Heart left ventricle (tissue), 16 donors: ENCODE results near the gene LRIT3. TPM values are rescaled to one million over a fixed set of nuclear protein-coding genes. Genes with fewer than 3 reads are reported as not detected.

ENCODE experiments used
- ATAC-seq, 4 donors: fragments of 200-7000 bp; cut with Tn5 transposase; one replicate each; pipeline ENCODE4 v1.9.1; 2020 to 2022; ENCODE audit warnings: moderate library complexity in 4 of 4, mild to moderate bottlenecking in 3 of 4, moderate number of reproducible peaks in 1 of 4
- DNase-seq, 5 donors: peaks; one replicate each; pipeline ENCODE4 v3.0.0-alpha.2; 2020
- H3K27ac ChIP-seq, 12 donors: fragments of 200-600 bp; sonication (generic) in 4 of 12; one replicate each; pipeline versions ENCODE4 v1.5.0 to v1.8.0; 2016 to 2022; ENCODE audit warnings: mild to moderate bottlenecking in 2 of 12
- H3K27me3 ChIP-seq, 9 donors: fragments of 200-600 bp; sonication (generic) in 2 of 9; one replicate each; pipeline versions ENCODE4 v1.5.1 to v1.8.0; 2016 to 2022; ENCODE audit warnings: mild to moderate bottlenecking in 3 of 9
- H3K36me3 ChIP-seq, 9 donors: fragments of 200-600 bp; sonication (generic) in 2 of 9; one replicate each; pipeline versions ENCODE4 v1.5.0 to v1.8.0; 2018 to 2022; ENCODE audit warnings: mild to moderate bottlenecking in 2 of 9
- H3K4me1 ChIP-seq, 12 donors: fragments of 200-600 bp; sonication (generic) in 4 of 12; one replicate each; pipeline versions ENCODE4 v1.5.0 to v1.8.0; 2016 to 2022; ENCODE audit warnings: mild to moderate bottlenecking in 3 of 12
- H3K4me3 ChIP-seq, 12 donors: fragments of 200-600 bp; sonication (generic) in 4 of 12; one replicate each; pipeline versions ENCODE4 v1.5.0 to v1.8.0; 2017 to 2022; ENCODE audit warnings: mild to moderate bottlenecking in 9 of 12, moderate library complexity in 4 of 12
- H3K9me3 ChIP-seq, 12 donors: fragments of 200-600 bp; sonication (generic) in 4 of 12; one replicate each; pipeline versions ENCODE4 v1.5.0 to v1.8.0; 2016 to 2022; ENCODE audit warnings: mild to moderate bottlenecking in 1 of 12
- CTCF ChIP-seq, 12 donors: fragments of 200-600 bp; sonication (generic) in 4 of 12; IDR thresholded peaks; one replicate each; pipeline versions ENCODE4 v1.5.0 to v1.8.0; 2018 to 2022; ENCODE audit warnings: antibody characterized with exemption in 12 of 12, mild to moderate bottlenecking in 5 of 12
- POLR2A ChIP-seq, 2 donors: fragments of 450-650 bp; IDR thresholded peaks; one replicate each; pipeline ENCODE4 v1.6.1; 2017; ENCODE audit warnings: antibody characterized with exemption in 2 of 2, mild to moderate bottlenecking in 2 of 2, moderate library complexity in 2 of 2
- WGBS, 4 donors: extraction: QIAGEN DNeasy Blood & Tissue Kit in 2 of 4; methylation state at CpG; one replicate each; pipeline versions ENCODE4 v1.1.5 to v1.1.7; 2013 to 2018; 5-methylcytosine and 5-hydroxymethylcytosine counted together
- intact Hi-C, 10 donors: fragments of 100-400 bp; cut with DNase I; formaldehyde crosslinking; loops; one replicate each; pipeline versions ENCODE4 v1.11.1 to v1.14.2; 2022
- polyA plus RNA-seq, 2 donors: library from polyadenylated mRNA; stranded (reverse); fragments of 200-250 nt; gene quantifications; one replicate each; pipeline ENCODE4 v1.2.3, GENCODE V29; 2013
- total RNA-seq, 9 donors: library from RNA; depleted of rRNA in 2 of 9; stranded (reverse); fragments of >200 nt in 2 of 9; fragmentation: NEBNext Ultra II Directional in 3 of 9; extraction: Animal tissue kit (Norgen Biotek cat#: 25700) in 3 of 9; gene quantifications; one replicate each; pipeline versions ENCODE4 v1.1.0 to v1.2.4, GENCODE V29; 2016 to 2023
- donor health status: ischemic (EF 13 %, LVEDD 7.1; RV severe dilation, severe dysfunction).
- donor health status: healthy with polysubstance abuse.
- donor health status: DM: no; HTN: yes; CAD: no.
- donor health status: DM: no; HTN: no; CAD: no.
- donor health status: ischemic (EF 25% LVEDD 6.9; RV normal size, moderate dysfunction).
- donor health status: ischemic (EF 25% LVEDD 5.7; RV mildly dilated, moderate dysfunction).
- donor health status: healthy.
- donor health status: DM: yes; HTN: yes; CAD: no.
- donor health status: ischemic (EF 35%, LVEDD 5.7; RV mildly dilated, moderate dysfunction).
- donor health status: nonischemic (EF 11% LVEDD 7.7; RV severe dilation, severe dysfunction).
- donor health status: DM: yes; HTN: yes; CAD: no.
- donor health status: PGD.
- donor health status: ischemic (EF 29% LVEDD 5.4; RV normal size, mild dysfunction).
- donor health status: nonischemic (EF 23%, LVEDD 6.1; RV moderate dilation, normal function).

LRIT3 gene
- total and polyA plus RNA-seq, 11 donors = 0.08 TPM; not detected in 10

GRCh38 chr4:109876634-109877265 lies 28.8 kb downstream of the LRIT3 start:
- Histone ChIP-seq H3K4me1 (no peaks in the 10 kb centered on the region), H3K27ac (no peak overlapping the region), H3K36me3 (no peaks in the 10 kb centered on the region), H3K4me3 (no peak overlapping the region), H3K27me3 (no peaks in the 10 kb centered on the region), H3K9me3 (no peaks in the 10 kb centered on the region)
- no peak for DNase-seq
- WGBS, 4 donors = 93 to 97% (median 96%) methylated on average over 2 of the region's 2 CpGs
- no peak for ATAC-seq
- TF ChIP-seq CTCF (IDR thresholded peaks at IDR 0.05) (no peak), POLR2A (IDR thresholded peaks at IDR 0.05) (no peak)
- intact Hi-C loops = no loop called here

GRCh38 chr4:109877400-109877799 lies 29.5 kb downstream of the LRIT3 start:
- no peaks in the 10 kb centered on the region for H3K27me3 ChIP-seq
- H3K9me3 ChIP-seq = no peaks in the 10 kb centered on the region
- 51 to 75% (median 69%) methylated on average over 3 of the region's 3 CpGs for WGBS, 4 donors
- no peak for ATAC-seq
- no peaks in the 10 kb centered on the region for H3K36me3 ChIP-seq
- no peak overlapping the region for H3K27ac ChIP-seq
- H3K4me1 ChIP-seq = no peaks in the 10 kb centered on the region
- TF ChIP-seq POLR2A (IDR thresholded peaks at IDR 0.05) (no peak), CTCF (IDR thresholded peaks at IDR 0.05) (no peak)
- H3K4me3 ChIP-seq = no peak overlapping the region
- intact Hi-C loops = no loop called here
- no peak for DNase-seq

- H3K27ac ChIP-seq = no peak overlapping the region
- intact Hi-C loops = no loop called here
- TF ChIP-seq CTCF (IDR thresholded peaks at IDR 0.05) = no peak
- no peak for TF ChIP-seq POLR2A (IDR thresholded peaks at IDR 0.05)
- H3K4me1 ChIP-seq = no peaks in the 10 kb centered on the region
- no peaks in the 10 kb centered on the region for H3K27me3 ChIP-seq
- no peak overlapping the region for H3K4me3 ChIP-seq
- no peaks in the 10 kb centered on the region for H3K36me3 ChIP-seq
- 61 to 78% (median 77%) methylated on average over 2 of the region's 2 CpGs for WGBS, 4 donors
- H3K9me3 ChIP-seq = no peaks in the 10 kb centered on the region
- no peak for DNase-seq
- no peak for ATAC-seq
Measured at GRCh38 chr4:109878355-109878754, 30.4 kb downstream of the LRIT3 start.

GRCh38 chr4:109879081-109879480 lies 31.2 kb downstream of the LRIT3 start:
- Histone ChIP-seq H3K4me3 (no peak overlapping the region), H3K27me3 (no peaks in the 10 kb centered on the region), H3K36me3 (no peaks in the 10 kb centered on the region), H3K4me1 (no peaks in the 10 kb centered on the region), H3K9me3 (no peaks in the 10 kb centered on the region), H3K27ac (no peak overlapping the region)
- ATAC-seq (no peak), DNase-seq (no peak)
- TF ChIP-seq POLR2A (IDR thresholded peaks at IDR 0.05) = no peak
- no peak for TF ChIP-seq CTCF (IDR thresholded peaks at IDR 0.05)
- 77 to 82% (median 78%) methylated on average over 10 to 12 of the region's 12 CpGs for WGBS, 4 donors
- intact Hi-C loops = no loop called here
